GM18505 (cell line): ENCODE measurements around the gene GSX2.

ENCODE experiments used
- ATAC-seq: cut with Tn5 transposase; IDR thresholded peaks from one replicate; pipeline ENCODE4 v1.9.1; 2021; ENCODE audit not compliant: unreplicated experiment
- POLR2A ChIP-seq: IDR thresholded peaks from 4 replicates; pipeline ENCODE4 v1.6.1; 2011; ENCODE audit warnings: borderline replicate concordance; ENCODE audit not compliant: insufficient read depth, insufficient read length; ENCODE audit errors: extremely low read depth

GSX2 gene

DNA sequence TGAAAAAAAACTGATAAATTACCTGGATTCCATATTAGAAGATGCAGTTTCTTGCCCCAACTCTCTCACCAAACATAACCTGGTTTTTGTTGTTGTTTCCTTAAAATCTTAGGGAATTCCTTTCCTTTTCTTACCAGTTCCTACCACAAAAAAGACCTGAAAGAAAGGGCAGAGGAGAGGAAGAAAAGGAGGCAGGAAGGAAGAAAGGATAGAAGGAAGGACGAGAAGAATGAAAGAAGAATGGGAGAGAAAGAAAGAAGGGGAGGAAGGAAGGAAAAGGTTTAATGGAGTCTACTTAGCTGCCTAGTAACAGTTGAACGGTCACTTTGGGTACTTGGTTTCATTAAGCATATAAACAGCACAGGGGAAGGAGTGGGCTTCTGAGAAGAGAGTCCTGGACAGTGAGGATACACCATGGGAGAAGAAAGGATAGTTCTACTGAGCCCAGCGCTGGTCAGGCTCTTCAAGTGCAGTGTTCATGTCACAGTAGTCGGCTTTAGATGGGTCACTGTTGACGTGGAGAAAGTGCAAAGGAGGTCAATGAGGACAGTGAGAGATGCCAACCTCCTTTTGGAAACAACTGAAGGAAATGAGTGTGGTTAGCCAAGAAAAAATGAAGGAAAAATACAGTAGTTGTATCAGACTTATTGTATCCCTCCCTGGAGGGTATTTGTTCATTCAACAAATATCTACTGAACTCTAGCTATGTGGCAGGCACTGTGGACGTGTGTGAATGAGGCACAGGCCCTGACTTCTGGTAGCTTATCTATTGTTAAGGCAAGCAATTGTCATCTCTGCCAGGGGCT is 34.5 kb upstream of the GSX2 start:
- ATAC-seq = no peak
- TF ChIP-seq POLR2A = no peak

DNA sequence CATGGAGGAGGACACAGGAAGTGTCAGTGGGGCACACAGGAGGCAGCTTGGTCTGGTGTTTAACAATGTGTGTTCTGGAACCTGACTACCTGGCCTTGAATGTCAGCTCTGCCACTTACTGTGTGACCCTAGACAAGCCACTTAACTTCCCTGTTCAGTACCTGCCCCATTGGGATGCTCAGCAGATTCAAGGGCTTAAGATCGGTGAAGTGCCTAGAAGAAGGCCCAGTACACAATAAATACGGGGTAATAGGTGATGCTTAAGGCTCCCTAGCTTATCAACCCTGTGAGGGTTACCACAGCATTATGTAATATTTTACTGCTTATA is 33.9 kb upstream of the GSX2 start:
- no peak for TF ChIP-seq POLR2A
- ATAC-seq = no peak

DNA sequence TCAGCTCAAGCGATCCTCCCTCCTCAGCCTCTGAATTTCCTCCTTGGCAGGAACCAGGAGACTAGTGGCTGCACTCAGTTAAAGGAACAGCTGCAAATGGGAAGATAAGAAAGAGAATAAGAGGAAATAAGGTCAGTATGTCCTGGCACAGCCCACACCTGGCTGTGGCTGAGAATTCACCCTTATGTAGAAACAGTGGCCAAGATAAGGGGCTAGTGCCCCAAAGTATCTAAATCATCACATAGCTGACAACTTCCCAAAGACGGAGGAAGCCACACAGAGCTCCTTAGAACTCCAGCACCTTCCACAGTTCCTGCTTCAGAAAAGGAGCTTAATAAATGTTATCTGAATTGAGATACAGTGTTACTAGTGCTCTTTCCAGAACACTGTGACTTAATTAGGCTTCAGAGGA is 33.2 kb upstream of the GSX2 start:
- no peak for TF ChIP-seq POLR2A
- ATAC-seq = no peak

GRCh38 chr4:54067166-54067565 is 32.8 kb upstream of the GSX2 start:
- no peak for ATAC-seq

DNA sequence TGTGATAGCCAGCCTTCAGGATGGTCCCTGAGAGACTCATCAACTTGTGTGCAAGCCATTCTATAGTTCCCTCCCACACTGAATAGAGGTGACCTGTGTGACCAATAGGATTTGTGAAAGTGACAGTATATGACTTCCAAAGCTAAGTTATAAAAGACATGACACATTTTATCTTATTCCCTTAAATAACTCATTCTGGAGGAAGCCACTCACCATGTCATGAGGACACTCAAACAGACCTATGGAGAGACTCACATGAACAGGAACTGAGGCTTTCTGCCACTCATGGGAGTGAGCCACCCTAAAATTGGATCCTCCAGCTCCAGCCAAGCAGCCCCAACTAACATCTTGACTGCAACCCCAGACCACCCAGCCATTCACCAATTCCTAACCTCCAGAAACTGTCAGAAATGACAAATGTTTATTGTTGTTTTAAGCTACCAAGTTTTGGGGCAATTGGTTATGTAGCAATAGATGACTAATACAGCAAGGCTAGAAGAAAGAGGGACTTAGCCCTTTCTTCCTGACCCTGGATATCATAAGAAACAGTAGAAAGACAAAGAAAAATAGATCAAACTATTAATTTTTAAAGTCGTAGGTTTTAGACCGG is 26.6 kb upstream of the GSX2 start:
- ATAC-seq = no peak

More at GRCh38 chr4:54067166-54067565, 32.8 kb upstream of the GSX2 start:
- no peak for TF ChIP-seq POLR2A

DNA sequence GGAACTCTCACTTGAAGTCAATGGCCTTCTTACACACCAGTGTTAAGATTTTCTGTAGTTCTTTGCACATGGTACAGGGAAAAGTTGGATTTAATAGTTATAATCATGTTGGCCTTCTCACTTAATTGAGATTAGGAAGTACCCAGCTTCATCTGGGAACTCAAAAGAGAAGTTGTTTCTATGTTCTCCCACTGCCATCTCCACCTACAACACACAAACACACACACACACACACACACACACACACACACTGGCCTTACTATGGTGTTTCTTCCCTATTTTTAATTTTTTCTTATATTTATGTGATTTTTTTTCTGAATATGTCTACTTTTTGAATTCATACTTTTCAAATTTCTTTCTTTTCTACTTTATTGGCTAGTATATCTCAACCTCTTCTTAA is 25.6 kb upstream of the GSX2 start:
- no peak for ATAC-seq
- TF ChIP-seq POLR2A = no peak

More for the DNA sequence above, 26.6 kb upstream of the GSX2 start:
- TF ChIP-seq POLR2A = no peak

- no peak for TF ChIP-seq POLR2A
- ATAC-seq = no peak
Observed at GRCh38 chr4:54076673-54077072, 23.3 kb upstream of the GSX2 start.

DNA sequence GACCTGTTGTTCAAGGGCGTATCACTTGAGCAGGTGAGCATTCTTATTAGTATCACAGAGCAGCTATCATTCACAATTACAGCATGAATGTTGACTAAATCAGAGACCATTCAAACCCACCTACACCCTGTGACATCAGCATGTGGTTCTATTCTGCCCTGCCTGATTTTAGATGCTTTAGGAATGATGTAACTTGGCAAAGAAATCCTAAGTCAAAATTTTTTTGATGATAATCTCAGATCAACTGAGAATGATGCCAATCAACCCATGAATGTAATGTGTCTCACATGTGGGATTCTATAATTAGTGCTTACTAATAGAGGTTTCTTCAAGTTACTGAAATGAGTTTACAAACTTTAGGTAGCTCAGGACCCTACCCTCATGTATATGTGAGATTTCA is 22.2 kb upstream of the GSX2 start:
- no peak for ATAC-seq
- no peak for TF ChIP-seq POLR2A

GRCh38 chr4:54082168-54082567 is 17.8 kb upstream of the GSX2 start:
- no peak for ATAC-seq
- no peak for TF ChIP-seq POLR2A

DNA sequence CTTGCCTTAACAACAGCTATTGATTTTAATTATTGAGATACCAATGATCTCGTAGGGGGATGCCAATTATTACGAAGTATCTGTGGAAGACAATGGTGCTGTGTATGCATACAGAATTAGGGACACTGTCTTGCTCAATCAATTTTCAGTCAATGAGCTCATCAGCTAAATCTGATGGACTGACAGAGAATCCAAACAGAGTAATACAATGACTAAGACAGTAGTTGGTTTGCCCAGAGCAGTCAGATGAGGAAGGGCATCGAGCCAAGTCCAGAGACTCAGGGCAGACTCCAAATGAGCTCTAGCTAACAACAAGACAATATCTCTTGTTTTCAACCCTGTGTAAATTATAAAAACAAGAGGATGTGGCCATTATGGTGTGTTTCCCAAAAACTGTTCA is 14.7 kb upstream of the GSX2 start:
- ATAC-seq = no peak
- no peak for TF ChIP-seq POLR2A

GRCh38 chr4:54089875-54090274 is 10.1 kb upstream of the GSX2 start:
- ATAC-seq = no peak
- no peak for TF ChIP-seq POLR2A

DNA sequence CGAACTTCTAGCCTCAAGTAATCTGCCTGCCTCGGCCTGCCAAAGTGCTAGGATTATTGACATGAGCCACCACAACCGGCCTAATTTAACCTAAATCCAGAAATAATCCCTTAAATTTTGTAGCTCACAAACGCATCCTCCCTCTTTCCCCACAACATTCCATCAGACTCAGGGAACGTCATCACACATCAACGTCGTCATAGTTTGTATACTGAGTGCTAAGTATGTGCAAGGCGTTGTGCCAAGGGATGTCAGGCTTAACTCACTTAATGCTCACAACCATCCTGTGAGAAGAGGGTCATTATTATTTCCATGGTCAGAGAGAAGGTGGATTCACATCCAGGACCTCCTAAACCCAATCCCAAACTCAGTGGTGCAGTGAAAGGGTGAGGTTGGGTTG is 9.6 kb upstream of the GSX2 start:
- ATAC-seq = no peak
- TF ChIP-seq POLR2A = no peak

DNA sequence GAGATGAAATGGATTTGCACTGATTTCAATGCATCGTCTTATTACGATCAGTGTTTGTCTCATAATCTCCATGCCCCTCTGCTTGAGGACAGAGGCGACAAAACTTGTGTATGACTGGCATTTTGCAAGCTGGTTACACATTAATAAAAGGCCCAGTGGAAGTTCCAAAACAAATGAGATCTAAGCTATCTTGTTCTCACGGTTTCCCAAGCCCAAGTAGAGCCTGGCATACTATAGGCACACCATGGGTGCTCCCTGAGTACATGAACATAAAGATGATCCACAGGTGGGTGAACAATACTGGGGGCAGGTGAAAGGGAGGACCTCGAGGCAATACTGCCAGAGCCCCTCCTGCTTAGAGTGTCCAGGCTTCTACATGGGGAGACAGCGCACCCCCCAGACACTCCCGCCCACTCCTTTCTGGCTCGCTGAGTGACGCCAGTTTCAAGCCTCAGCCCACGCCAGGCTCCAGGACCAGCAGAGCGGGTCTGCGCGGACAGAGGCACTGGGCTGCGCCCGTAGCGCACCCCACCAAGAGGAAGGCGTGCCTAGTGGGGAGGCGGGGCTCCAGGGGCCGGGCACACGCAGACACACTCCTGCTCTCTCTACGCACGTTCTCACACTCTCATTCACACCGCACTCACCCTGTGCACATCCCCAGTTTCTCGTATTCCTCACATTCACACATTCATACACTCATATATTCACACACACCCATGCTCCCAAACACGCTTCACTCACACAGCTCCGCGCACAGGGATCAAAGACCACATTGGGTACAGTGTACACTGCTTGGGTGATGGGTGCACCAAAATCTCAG is 8.9 kb upstream of the GSX2 start:
- peak; percentile 69 for ATAC-seq
- TF ChIP-seq POLR2A = no peak
